Activated naive CD4-positive, alpha-beta T cell treated with anti-CD3 and anti-CD28 coated beads, Interleukin-2, amount 10 ng/mL, durations not matched to agents 7 days and 5 days (primary cell): Measurements from ENCODE around the gene ATP13A1.
"Not testable (repeated sequence)": the region's sequence is repeated elsewhere in the genome, so short reads cannot be mapped to it uniquely, and the experiment has no call there.

Experiments used
- CTCF ChIA-PET: fragments of 350-600 bp; sonication (Branson Sonifier 250); formaldehyde crosslinking; loops from one replicate; lab custom pipeline; 2021; ENCODE audit warnings: antibody characterized with exemption; lab: Charles Lee
- DNase-seq: peaks from one replicate; pipeline ENCODE4 v3.0.0-alpha.2; 2020
- H3K27ac Mint-ChIP-seq: one replicate; pipeline ENCODE4 v1.8.0; 2021; ENCODE audit warnings: mild to moderate bottlenecking, moderate library complexity, mixed read lengths
- H3K27me3 Mint-ChIP-seq: one replicate; pipeline ENCODE4 v1.8.0; 2021; ENCODE audit warnings: mild to moderate bottlenecking, mixed read lengths
- H3K36me3 Mint-ChIP-seq: one replicate; pipeline ENCODE4 v1.8.0; 2021; ENCODE audit warnings: mixed read lengths
- H3K4me1 Mint-ChIP-seq: one replicate; pipeline ENCODE4 v1.8.0; 2021; ENCODE audit warnings: mixed read lengths
- H3K4me3 Mint-ChIP-seq: one replicate; pipeline ENCODE4 v1.8.0; 2021; ENCODE audit warnings: mild to moderate bottlenecking, moderate library complexity, mixed read lengths
- H3K9me3 Mint-ChIP-seq: one replicate; pipeline ENCODE4 v1.8.0; 2021; ENCODE audit warnings: mixed read lengths

Gene ATP13A1

GRCh38 chr19:19663256-19664120, at the start of gene ATP13A1:
Gene ATP13A1 (minus strand): TSS chr19:19663676. CDS start chr19:19663666, 10 bp downstream.
- H3K9me3 Mint-ChIP-seq, result peaks cover 2% of the 10 kb centered on the region
- DNase-seq, result peak; percentile 96
- peak within 1 kb of the TSS; percentile 96 for H3K27ac Mint-ChIP-seq
- peaks cover 45% of the 10 kb centered on the region for H3K36me3 Mint-ChIP-seq
- H3K4me3 Mint-ChIP-seq, result peak within 1 kb of the TSS; percentile 87
- H3K27me3 Mint-ChIP-seq, result no peaks in the 10 kb centered on the region
- CTCF ChIA-PET, result interaction anchor here (1.0 to 1.2 kb wide), 2 partner anchors 131 to 134 kb away, joined by 3 to 4 read pairs; no protein-coding TSS in a partner anchor
- peaks cover 41% of the 10 kb centered on the region for H3K4me1 Mint-ChIP-seq

DNA sequence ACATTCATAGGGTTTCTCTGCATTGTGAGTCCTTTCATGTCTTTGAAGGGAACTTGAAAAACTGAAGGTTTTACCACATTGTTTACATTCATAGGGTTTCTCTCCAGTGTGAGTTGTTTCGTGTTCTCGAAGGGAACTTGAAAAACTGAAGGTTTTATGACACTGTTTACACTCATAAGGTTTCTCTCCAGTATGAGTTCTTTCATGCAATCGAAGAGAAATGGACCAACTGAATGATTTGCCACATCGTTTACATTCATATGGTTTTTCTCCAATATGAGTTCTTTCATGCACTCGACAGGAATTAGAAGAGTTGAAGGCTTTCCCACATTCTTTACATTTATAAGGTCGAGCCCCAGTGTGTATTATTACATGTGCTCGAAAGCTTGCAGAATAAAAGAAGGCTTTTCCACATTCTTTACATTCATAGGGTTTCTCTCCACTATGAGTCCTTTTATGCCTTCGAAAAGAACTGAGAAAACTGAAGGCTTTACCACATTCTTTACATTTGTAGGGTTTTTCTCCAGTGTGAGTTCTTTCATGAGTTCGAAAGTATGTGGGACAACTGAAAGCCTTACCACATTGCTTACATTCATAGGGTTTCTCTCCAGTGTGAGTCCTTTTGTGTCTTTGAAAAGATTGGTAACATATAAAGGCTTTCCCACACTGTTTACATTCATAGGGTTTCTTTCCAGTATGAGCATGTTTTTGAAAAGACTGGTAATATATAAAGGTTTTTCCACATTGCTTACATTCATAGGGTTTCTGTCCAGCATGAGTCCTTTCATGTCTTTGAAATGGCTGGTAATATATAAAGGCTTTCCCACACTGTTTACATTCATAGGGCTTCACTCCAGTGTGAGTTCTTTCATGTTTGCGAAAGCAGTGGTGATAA, 48.7 kb upstream of the ATP13A1 start:
- DNase-seq, result no peak
- Mint-ChIP-seq H3K36me3 (peaks cover 80% of the 10 kb centered on the region), H3K27ac (no peak overlapping the region), H3K4me3 (no peak overlapping the region), H3K27me3 (no peaks in the 10 kb centered on the region), H3K9me3 (peaks cover 80% of the 10 kb centered on the region), H3K4me1 (no peaks in the 10 kb centered on the region)
- CTCF ChIA-PET, result no interaction called here

DNA sequence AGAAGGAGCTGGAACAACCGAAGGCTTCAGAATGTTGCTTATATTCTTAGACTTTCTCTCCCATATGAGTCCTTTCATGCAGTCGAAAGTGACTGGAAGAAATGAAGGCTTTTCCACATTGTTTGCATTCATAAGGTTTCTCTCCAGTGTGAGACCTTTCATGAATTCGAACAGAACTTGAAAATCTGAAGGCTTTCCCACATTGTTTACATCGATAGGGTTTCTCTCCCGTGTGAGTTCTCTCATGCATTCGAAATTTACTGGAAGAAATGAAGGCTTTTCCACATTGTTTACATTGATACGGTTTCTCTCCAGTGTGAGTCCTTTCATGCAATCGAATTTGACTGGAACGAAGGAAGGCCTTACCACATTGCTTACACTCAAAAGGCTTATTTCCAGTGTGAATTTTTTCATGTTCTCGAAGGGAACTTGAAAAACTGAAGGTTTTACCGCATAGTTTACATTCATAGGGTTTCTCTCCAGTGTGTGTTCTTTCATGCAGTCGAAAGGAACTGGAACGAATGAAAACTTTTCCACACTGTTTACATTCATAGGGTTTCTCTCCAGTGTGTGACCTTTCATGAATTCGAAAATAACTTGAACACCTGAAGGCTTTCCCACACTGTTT, 47.9 kb upstream of the ATP13A1 start:
- Mint-ChIP-seq H3K27ac (no peak overlapping the region), H3K9me3 (peaks cover 79% of the 10 kb centered on the region), H3K4me1 (no peaks in the 10 kb centered on the region), H3K27me3 (no peaks in the 10 kb centered on the region), H3K4me3 (no peak overlapping the region), H3K36me3 (peaks cover 78% of the 10 kb centered on the region)
- CTCF ChIA-PET, result no interaction called here
- no peak for DNase-seq

- Mint-ChIP-seq H3K4me3 (no peak overlapping the region), H3K27ac (no peak overlapping the region), H3K27me3 (no peaks in the 10 kb centered on the region), H3K9me3 (peaks cover 78% of the 10 kb centered on the region), H3K4me1 (no peaks in the 10 kb centered on the region), H3K36me3 (peaks cover 77% of the 10 kb centered on the region)
- no peak for DNase-seq
- CTCF ChIA-PET, result no interaction called here
These were observed 47.0 kb upstream of the ATP13A1 start for GRCh38 chr19:19710506-19710905.

GRCh38 chr19:19704836-19705235, 41.4 kb upstream of the ATP13A1 start:
- Mint-ChIP-seq H3K27me3 (no peaks in the 10 kb centered on the region), H3K4me1 (no peaks in the 10 kb centered on the region), H3K27ac (no peak overlapping the region), H3K9me3 (peaks cover 70% of the 10 kb centered on the region), H3K4me3 (no peak overlapping the region), H3K36me3 (peaks cover 57% of the 10 kb centered on the region)
- CTCF ChIA-PET, result interaction anchor here (0.5 kb wide), 1 partner anchor 185 kb away, joined by 3 read pairs; no protein-coding TSS in a partner anchor
- DNase-seq, result no peak

DNA sequence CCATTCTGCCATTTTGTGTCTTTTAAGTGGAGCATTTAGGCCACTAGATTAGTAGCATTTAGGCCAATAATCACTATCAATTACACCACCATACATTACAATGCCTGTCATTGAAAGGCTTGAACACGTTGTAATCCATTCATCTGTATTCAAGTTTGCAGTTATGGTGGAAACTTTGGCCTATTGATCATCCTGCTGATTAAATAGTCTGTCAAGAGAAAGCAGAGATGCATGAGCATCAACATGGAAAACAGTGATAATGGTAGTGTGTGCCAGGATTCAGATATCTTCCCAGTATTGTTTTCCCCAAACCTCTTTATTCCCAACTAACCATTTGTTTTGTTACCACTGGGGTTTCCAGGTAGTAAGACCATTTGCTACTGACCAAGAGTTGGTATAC, 37.0 kb upstream of the ATP13A1 start:
- CTCF ChIA-PET, H3K4me3 Mint-ChIP-seq, H3K4me1 Mint-ChIP-seq, H3K27ac Mint-ChIP-seq, H3K27me3 Mint-ChIP-seq, DNase-seq: not testable (repeated sequence)
- Mint-ChIP-seq H3K36me3 (peaks cover 28% of the 10 kb centered on the region), H3K9me3 (peaks cover 58% of the 10 kb centered on the region)

DNA sequence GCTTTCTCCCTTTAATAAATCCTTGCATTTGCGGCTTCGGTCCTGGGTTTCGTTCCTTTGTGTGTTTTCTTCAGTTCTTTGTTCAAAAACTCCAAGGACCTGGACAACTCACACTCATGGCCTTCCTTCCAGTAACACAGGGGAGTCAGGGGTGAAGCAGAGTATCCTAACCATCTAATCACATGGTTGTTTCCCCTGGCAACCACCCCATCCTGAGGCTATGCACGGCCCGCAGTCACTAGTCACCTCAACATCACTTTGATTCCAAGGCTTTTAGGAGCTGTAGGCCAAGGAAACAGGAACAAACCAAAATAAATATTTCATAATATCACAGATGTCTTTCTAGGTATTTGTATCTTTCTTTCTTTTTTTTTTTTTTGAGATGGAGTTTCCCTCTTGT, 34.1 kb upstream of the ATP13A1 start:
- Mint-ChIP-seq H3K4me1 (no peaks in the 10 kb centered on the region), H3K9me3 (peaks cover 45% of the 10 kb centered on the region), H3K36me3 (peaks cover 18% of the 10 kb centered on the region), H3K27me3 (no peaks in the 10 kb centered on the region), H3K27ac (no peak overlapping the region), H3K4me3 (no peak overlapping the region)
- DNase-seq, result no peak
- CTCF ChIA-PET, result interaction anchor here (1.2 kb wide), 1 partner anchor 11 kb away, joined by 3 read pairs; no protein-coding TSS in a partner anchor

- Mint-ChIP-seq H3K4me3 (no peak overlapping the region), H3K9me3 (peaks cover 43% of the 10 kb centered on the region), H3K27ac (no peak overlapping the region), H3K36me3 (peaks cover 18% of the 10 kb centered on the region), H3K27me3 (no peaks in the 10 kb centered on the region), H3K4me1 (no peaks in the 10 kb centered on the region)
- DNase-seq, result no peak
- CTCF ChIA-PET, result no interaction called here
These were observed 32.9 kb upstream of the ATP13A1 start for GRCh38 chr19:19696386-19696785.

GRCh38 chr19:19691683-19692082, 28.2 kb upstream of the ATP13A1 start:
- CTCF ChIA-PET, result no interaction called here
- no peak overlapping the region for H3K27ac Mint-ChIP-seq
- peaks cover 29% of the 10 kb centered on the region for H3K36me3 Mint-ChIP-seq
- H3K4me1 Mint-ChIP-seq, result no peaks in the 10 kb centered on the region
- peaks cover 26% of the 10 kb centered on the region for H3K9me3 Mint-ChIP-seq
- no peak overlapping the region for H3K4me3 Mint-ChIP-seq
- DNase-seq, result no peak
- no peaks in the 10 kb centered on the region for H3K27me3 Mint-ChIP-seq

GRCh38 chr19:19689023-19689422, 25.5 kb upstream of the ATP13A1 start:
- DNase-seq, result peak; percentile 39

GRCh38 chr19:19687090-19687489, 23.6 kb upstream of the ATP13A1 start:
- CTCF ChIA-PET, result no interaction called here
- DNase-seq, result no peak
- H3K9me3 Mint-ChIP-seq, result peaks cover 38% of the 10 kb centered on the region
- H3K27me3 Mint-ChIP-seq, result no peaks in the 10 kb centered on the region
- H3K4me3 Mint-ChIP-seq, result no peak overlapping the region
- H3K4me1 Mint-ChIP-seq, result no peaks in the 10 kb centered on the region
- no peak overlapping the region for H3K27ac Mint-ChIP-seq
- peaks cover 63% of the 10 kb centered on the region for H3K36me3 Mint-ChIP-seq

More at GRCh38 chr19:19689023-19689422, 25.5 kb upstream of the ATP13A1 start:
- H3K27ac Mint-ChIP-seq, H3K4me1 Mint-ChIP-seq, H3K4me3 Mint-ChIP-seq, CTCF ChIA-PET, H3K27me3 Mint-ChIP-seq: not testable (repeated sequence)
- Mint-ChIP-seq H3K9me3 (peaks cover 29% of the 10 kb centered on the region), H3K36me3 (peaks cover 47% of the 10 kb centered on the region)

DNA sequence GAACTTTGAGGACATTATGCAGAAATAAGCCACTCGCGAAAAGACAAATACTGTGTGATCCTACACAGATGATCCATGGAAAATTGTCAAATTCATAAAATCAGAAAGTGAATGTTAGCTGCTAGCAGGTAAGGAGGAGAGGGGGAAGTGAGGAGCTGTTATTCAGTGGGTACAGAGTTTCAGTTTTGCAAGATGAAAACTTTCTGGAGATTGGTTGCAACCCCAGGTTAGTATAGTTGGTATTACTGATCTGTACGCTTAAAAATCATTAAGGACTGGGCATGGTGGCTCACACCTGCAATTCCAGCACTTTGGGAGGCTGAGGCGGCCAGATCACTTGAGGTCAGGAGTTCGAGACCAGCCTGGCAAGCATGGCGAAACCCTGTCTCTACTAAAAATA, 23.1 kb upstream of the ATP13A1 start:
- peaks cover 63% of the 10 kb centered on the region for H3K36me3 Mint-ChIP-seq
- H3K27me3 Mint-ChIP-seq, result no peaks in the 10 kb centered on the region
- peaks cover 38% of the 10 kb centered on the region for H3K9me3 Mint-ChIP-seq
- DNase-seq, result no peak
- no peak overlapping the region for H3K27ac Mint-ChIP-seq
- no peak overlapping the region for H3K4me3 Mint-ChIP-seq
- CTCF ChIA-PET, result no interaction called here
- no peaks in the 10 kb centered on the region for H3K4me1 Mint-ChIP-seq

DNA sequence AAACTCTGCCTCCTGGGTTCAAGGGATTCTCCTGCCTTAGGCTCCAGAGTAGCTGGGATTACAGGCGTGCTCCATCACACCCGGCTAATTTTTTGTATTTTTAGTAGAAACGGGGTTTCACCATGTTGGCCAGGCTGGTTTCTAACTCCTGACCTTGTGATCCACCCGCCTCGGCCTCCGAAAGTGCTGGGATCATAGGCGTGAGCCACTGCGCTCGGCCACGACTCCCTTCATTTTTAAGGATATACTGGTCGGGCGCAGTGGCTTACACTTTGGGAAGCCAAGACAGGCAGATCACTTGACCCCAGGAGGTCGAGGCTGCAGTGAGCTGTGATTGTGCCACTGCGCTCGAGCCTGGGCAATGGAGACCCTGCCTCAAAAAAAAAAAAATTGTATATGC, 22.6 kb upstream of the ATP13A1 start:
- DNase-seq, CTCF ChIA-PET, H3K4me3 Mint-ChIP-seq, H3K27me3 Mint-ChIP-seq, H3K4me1 Mint-ChIP-seq, H3K27ac Mint-ChIP-seq: not testable (repeated sequence)
- peaks cover 42% of the 10 kb centered on the region for H3K9me3 Mint-ChIP-seq
- peaks cover 67% of the 10 kb centered on the region for H3K36me3 Mint-ChIP-seq
